IMR-90 (cell line): ENCODE measurements around the gene PDZRN3. TPM values are rescaled to one million over a fixed set of nuclear protein-coding genes. Genes with fewer than 3 reads are reported as not detected.

Experiments used
- ATAC-seq: fragments of 200-7000 bp; cut with Tn5 transposase; 2 replicates; pipeline ENCODE4 v1.9.1; 2020; ENCODE audit warnings: low read depth, mild to moderate bottlenecking, moderate library complexity
- BruUV-seq: library from RNA; stranded (reverse); fragments of 400-500 nt; replicated peaks from 2 replicates; lab custom pipeline; 2021; lab: Mats Ljungman, UMichigan
- CTCF ChIA-PET: fragments of 300-600 bp; formaldehyde crosslinking; extraction: SDS; loops from one replicate; lab custom pipeline; 2021; ENCODE audit warnings: antibody characterized with exemption; lab: Yijun Ruan, JAX
- POLR2A ChIA-PET: fragments of 300-600 bp; sonication (Branson Sonifier 250); formaldehyde crosslinking; loops from one replicate; lab custom pipeline; 2022; ENCODE audit warnings: antibody characterized with exemption; ENCODE audit not compliant: unreplicated experiment; lab: Charles Lee
- DNase-seq: peaks from one replicate; pipeline ENCODE4 v3.0.0; 2013
- H2AFZ ChIP-seq: replicated peaks from 2 replicates; pipeline ENCODE3; 2013; ENCODE audit warnings: low read length, mild to moderate bottlenecking; ENCODE audit not compliant: poor library complexity
- H2AK5ac ChIP-seq: 2 replicates; pipeline ENCODE4 v1.6.1; 2013; ENCODE audit warnings: low read depth, low read length, inconsistent platforms
- H2AK9ac ChIP-seq: replicated peaks from 2 replicates; pipeline ENCODE3; 2013; ENCODE audit warnings: mild to moderate bottlenecking, low read depth, low read length, moderate library complexity; ENCODE audit not compliant: poor library complexity
- H2BK120ac ChIP-seq: 2 replicates; pipeline ENCODE4 v1.6.1; 2013; ENCODE audit warnings: low read depth, low read length, inconsistent platforms
- H2BK15ac ChIP-seq: 3 replicates; pipeline ENCODE4 v1.6.1; 2013; ENCODE audit warnings: low read depth, low read length, inconsistent platforms
- H2BK20ac ChIP-seq: 2 replicates; pipeline ENCODE4 v1.6.1; 2013; ENCODE audit warnings: low read depth, mild to moderate bottlenecking, inconsistent platforms, low read length, moderate library complexity
- H2BK5ac ChIP-seq: 2 replicates; pipeline ENCODE4 v1.6.1; 2013; ENCODE audit warnings: mild to moderate bottlenecking, low read depth, low read length, inconsistent platforms; ENCODE audit not compliant: poor library complexity, severe bottlenecking
- H3K14ac ChIP-seq: replicated peaks from 2 replicates; pipeline ENCODE4 v1.6.1; 2013; ENCODE audit warnings: low read depth, low read length, inconsistent platforms
- H3K18ac ChIP-seq: 2 replicates; pipeline ENCODE4 v1.6.1; 2013; ENCODE audit warnings: low read depth, low read length, control low read depth
- H3K23ac ChIP-seq: 2 replicates; pipeline ENCODE4 v1.6.1; 2013; ENCODE audit warnings: low read depth, low read length, inconsistent platforms
- H3K27ac ChIP-seq: 2 replicates; pipeline ENCODE4 v1.5.1; 2013; ENCODE audit warnings: mild to moderate bottlenecking, control low read depth, low read length; ENCODE audit not compliant: insufficient read depth
- H3K27me3 ChIP-seq: 2 replicates; pipeline ENCODE4 v1.6.1; 2013; ENCODE audit warnings: low read length; ENCODE audit not compliant: control insufficient read depth, insufficient read depth
- H3K36me3 ChIP-seq: 2 replicates; pipeline ENCODE4 v1.6.1; 2013; ENCODE audit warnings: low read length, mixed read lengths; ENCODE audit not compliant: control insufficient read depth, insufficient read depth
- H3K4ac ChIP-seq: 2 replicates; pipeline ENCODE4 v1.6.1; 2013; ENCODE audit warnings: low read depth, low read length, inconsistent platforms
- H3K4me1 ChIP-seq: 2 replicates; pipeline ENCODE4 v1.6.1; 2013; ENCODE audit warnings: low read length, mixed read lengths; ENCODE audit not compliant: control insufficient read depth, insufficient read depth
- H3K4me2 ChIP-seq: 2 replicates; pipeline ENCODE4 v1.6.1; 2013; ENCODE audit warnings: low read depth, mild to moderate bottlenecking, control low read depth, low read length, moderate library complexity
- H3K4me3 ChIP-seq: 2 replicates; pipeline ENCODE4 v1.5.1; 2013; ENCODE audit warnings: low read depth, mild to moderate bottlenecking, control low read depth, low read length, moderate library complexity; ENCODE audit not compliant: insufficient read depth
- H3K56ac ChIP-seq: 2 replicates; pipeline ENCODE4 v1.6.1; 2013; ENCODE audit warnings: low read length, inconsistent platforms; ENCODE audit not compliant: insufficient read depth; ENCODE audit errors: extremely low read depth
- H3K79me1 ChIP-seq, 2 experiments: 2 replicates each; pipeline ENCODE4 v1.6.1; 2013; ENCODE audit warnings: low read length in 2 of 2, inconsistent platforms in 1 of 2, low read depth in 1 of 2
- H3K9ac ChIP-seq: 2 replicates; pipeline ENCODE4 v1.6.1; 2013; ENCODE audit warnings: low read depth, low read length, control low read depth
- H3K9me1 ChIP-seq: 2 replicates; pipeline ENCODE4 v1.6.1; 2013; ENCODE audit warnings: low read length, inconsistent platforms; ENCODE audit not compliant: insufficient read depth
- H3K9me3 ChIP-seq: 2 replicates; pipeline ENCODE4 v1.6.1; 2013; ENCODE audit warnings: low read length; ENCODE audit not compliant: control insufficient read depth, insufficient read depth
- H4K20me1 ChIP-seq: 2 replicates; pipeline ENCODE4 v1.6.1; 2013; ENCODE audit warnings: low read length, inconsistent platforms; ENCODE audit not compliant: insufficient read depth
- H4K5ac ChIP-seq: 2 replicates; pipeline ENCODE4 v1.6.1; 2013; ENCODE audit warnings: mild to moderate bottlenecking, low read depth, low read length, control low read depth
- H4K8ac ChIP-seq, 2 experiments: 2 replicates each; pipeline ENCODE4 v1.6.1; 2013; ENCODE audit warnings: low read depth in 2 of 2, low read length in 2 of 2, control low read depth in 1 of 2, inconsistent platforms in 1 of 2
- H4K91ac ChIP-seq: 2 replicates; pipeline ENCODE4 v1.6.1; 2013; ENCODE audit warnings: low read depth, low read length, inconsistent platforms; ENCODE audit not compliant: insufficient read depth
- BHLHE40 ChIP-seq: fragments of 150-350 bp; IDR thresholded peaks from 2 replicates; pipeline ENCODE4 v1.6.1; 2016; ENCODE audit warnings: mild to moderate bottlenecking, low read depth, low read length
- CEBPB ChIP-seq: IDR thresholded peaks from 2 replicates; pipeline ENCODE4 v1.6.1; 2012; ENCODE audit warnings: low read depth, low read length, improper control_type of control experiment
- CHD1 ChIP-seq: IDR thresholded peaks from 2 replicates; pipeline ENCODE4 v1.6.1; 2012; ENCODE audit warnings: low read depth, low read length, improper control_type of control experiment
- FOS ChIP-seq: fragments of 150-350 bp; IDR thresholded peaks from 2 replicates; pipeline ENCODE4 v1.6.1; 2016; ENCODE audit warnings: low read depth, low read length
- MAFK ChIP-seq: IDR thresholded peaks from 2 replicates; pipeline ENCODE4 v1.6.1; 2012; ENCODE audit warnings: low read depth, low read length, improper control_type of control experiment
- MAZ ChIP-seq: IDR thresholded peaks from 2 replicates; pipeline ENCODE4 v1.6.1; 2012; ENCODE audit warnings: low read depth, mild to moderate bottlenecking, low read length, improper control_type of control experiment, moderate library complexity, borderline replicate concordance
- MXI1 ChIP-seq: IDR thresholded peaks from 2 replicates; pipeline ENCODE4 v1.6.1; 2012; ENCODE audit warnings: low read depth, mild to moderate bottlenecking, low read length, moderate library complexity, borderline replicate concordance
- NFE2L2 ChIP-seq: fragments of 150-350 bp; IDR thresholded peaks from 2 replicates; pipeline ENCODE4 v1.6.1; 2016; ENCODE audit warnings: low read depth, mild to moderate bottlenecking, low read length
- POLR2A ChIP-seq: IDR thresholded peaks from 2 replicates; pipeline ENCODE4 v1.6.1; 2012; ENCODE audit warnings: mild to moderate bottlenecking, low read depth, low read length
- RAD21 ChIP-seq: IDR thresholded peaks from 2 replicates; pipeline ENCODE4 v1.6.1; 2012; ENCODE audit warnings: low read length, improper control_type of control experiment
- RCOR1 ChIP-seq: IDR thresholded peaks from 2 replicates; pipeline ENCODE4 v1.6.1; 2012; ENCODE audit warnings: mild to moderate bottlenecking, low read length, improper control_type of control experiment; ENCODE audit not compliant: insufficient replicate concordance
- RFX5 ChIP-seq: IDR thresholded peaks from 2 replicates; pipeline ENCODE4 v1.8.0; 2012; ENCODE audit warnings: low read depth, mild to moderate bottlenecking, low read length, moderate library complexity
- SMC3 ChIP-seq: fragments of 150-350 bp; IDR thresholded peaks from 2 replicates; pipeline ENCODE4 v1.6.1; 2016; ENCODE audit warnings: low read depth, mild to moderate bottlenecking, antibody characterized with exemption, low read length, moderate library complexity
- WGBS, 2 experiments: methylation state at CpG; one replicate each; pipeline versions ENCODE4 v1.1.5 to v1.1.7; 2013; ENCODE audit warnings: missing lambda C conversion rate in 2 of 2; ENCODE audit not compliant: insufficient read length in 1 of 2; ENCODE audit errors: extremely low coverage in 2 of 2; 5-methylcytosine and 5-hydroxymethylcytosine counted together
- dilution Hi-C: fragments of 300-500 bp; cut with HindIII; formaldehyde crosslinking; loops from one replicate; pipeline ENCODE4 v1.14.3; 2018; ENCODE audit warnings: low sequenced_read_pairs; ENCODE audit not compliant: unreplicated experiment
- in situ Hi-C: fragments of 300-500 bp; cut with MboI; formaldehyde crosslinking; loops from 3 replicates; pipeline ENCODE4 v1.14.3; 2019; ENCODE audit warnings: low sequenced_read_pairs, inconsistent platforms, mixed read lengths
- intact Hi-C: fragments of 100-400 bp; cut with micrococcal nuclease; formaldehyde crosslinking; loops from 2 replicates; pipeline ENCODE4 v1.10.0; 2022
- polyA plus RNA-seq, 3 experiments: library from polyadenylated mRNA; depleted of rRNA; stranded (reverse); fragments of >200 nt; gene quantifications; 2 replicates each; pipeline ENCODE4 v1.2.3, GENCODE V29; 2012; ENCODE audit warnings: low replicate concordance in 1 of 3
- total RNA-seq: library from RNA; depleted of rRNA; stranded (reverse); fragments of >200 nt; gene quantifications from 2 replicates; pipeline ENCODE4 v1.2.3, GENCODE V29; 2012
- TF ChIP-seq, protein P1 (sequence below): conservative IDR thresholded peaks from 2 replicates; pipeline ENCODE4 v1.5.1; 2012; ENCODE audit warnings: mild to moderate bottlenecking, low read depth, low read length, improper control_type of control experiment
- TF ChIP-seq, protein P2 (sequence below): fragments of 150-350 bp; IDR thresholded peaks from 2 replicates; pipeline ENCODE4 v1.6.1; 2017; ENCODE audit warnings: mild to moderate bottlenecking, antibody characterized with exemption, low read length, low read depth
- TF ChIP-seq, protein P3 (sequence below): fragments of 150-350 bp; IDR thresholded peaks from 2 replicates; pipeline ENCODE4 v1.6.1; 2016; ENCODE audit warnings: low read depth, mild to moderate bottlenecking, low read length, moderate library complexity, borderline replicate concordance

Gene PDZRN3
- total and polyA plus RNA-seq, 2 of the 4 experiments (the other 2 are of a cell fraction) = 9.4 to 17.0 TPM

DNA sequence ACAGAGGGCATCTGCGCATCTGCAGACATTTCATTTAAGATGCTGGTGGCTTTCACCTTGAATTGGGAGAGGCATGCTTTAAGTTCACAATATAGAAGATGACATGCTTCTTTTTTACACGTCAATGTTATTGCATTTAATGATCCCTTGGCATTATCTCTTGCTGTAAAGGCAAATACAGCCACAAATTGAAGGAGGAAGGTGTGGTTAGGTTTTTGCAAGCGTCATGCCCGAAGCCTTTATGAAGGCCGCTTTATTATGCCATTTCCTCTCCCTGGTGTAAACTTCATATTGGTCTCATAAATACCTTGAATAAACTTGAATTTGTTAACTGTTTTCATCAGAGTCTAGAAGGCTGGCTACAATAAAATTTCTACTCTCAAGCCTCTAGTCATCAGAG, 212.7 kb downstream of the PDZRN3 start:
- ChIA-PET CTCF (no interaction called here), POLR2A (no interaction called here)
- H3K9ac ChIP-seq = no peak overlapping the region
- intact Hi-C loops = no loop called here
- H2AK9ac ChIP-seq = no peak overlapping the region
- no CpG with 5 or more reads among the region's 5 CpGs for WGBS, 2 experiments
- no TSS peak for BruUV-seq
- no peak overlapping the region for H3K56ac ChIP-seq
- no peaks in the 10 kb centered on the region; the same call in 1 of the 2 replicates for H3K9me1 ChIP-seq
- H4K20me1 ChIP-seq = peaks cover 7% of the 10 kb centered on the region; the same call in 1 of the 2 replicates
- no peak overlapping the region for H3K27ac ChIP-seq
- no peak overlapping the region for H3K4me3 ChIP-seq
- TF ChIP-seq CEBPB = no peak
- no peak for TF ChIP-seq MAZ
- TF ChIP-seq MAFK = no peak
- TF ChIP-seq POLR2A = no peak
- TF ChIP-seq RCOR1 = no peak
- no peak for TF ChIP-seq NFE2L2
- no peak for TF ChIP-seq CHD1
- no peak for TF ChIP-seq MXI1
- no peak for TF ChIP-seq FOS
- TF ChIP-seq, protein P1, sequence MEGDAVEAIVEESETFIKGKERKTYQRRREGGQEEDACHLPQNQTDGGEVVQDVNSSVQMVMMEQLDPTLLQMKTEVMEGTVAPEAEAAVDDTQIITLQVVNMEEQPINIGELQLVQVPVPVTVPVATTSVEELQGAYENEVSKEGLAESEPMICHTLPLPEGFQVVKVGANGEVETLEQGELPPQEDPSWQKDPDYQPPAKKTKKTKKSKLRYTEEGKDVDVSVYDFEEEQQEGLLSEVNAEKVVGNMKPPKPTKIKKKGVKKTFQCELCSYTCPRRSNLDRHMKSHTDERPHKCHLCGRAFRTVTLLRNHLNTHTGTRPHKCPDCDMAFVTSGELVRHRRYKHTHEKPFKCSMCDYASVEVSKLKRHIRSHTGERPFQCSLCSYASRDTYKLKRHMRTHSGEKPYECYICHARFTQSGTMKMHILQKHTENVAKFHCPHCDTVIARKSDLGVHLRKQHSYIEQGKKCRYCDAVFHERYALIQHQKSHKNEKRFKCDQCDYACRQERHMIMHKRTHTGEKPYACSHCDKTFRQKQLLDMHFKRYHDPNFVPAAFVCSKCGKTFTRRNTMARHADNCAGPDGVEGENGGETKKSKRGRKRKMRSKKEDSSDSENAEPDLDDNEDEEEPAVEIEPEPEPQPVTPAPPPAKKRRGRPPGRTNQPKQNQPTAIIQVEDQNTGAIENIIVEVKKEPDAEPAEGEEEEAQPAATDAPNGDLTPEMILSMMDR = no peak
- no peak for TF ChIP-seq RFX5
- TF ChIP-seq, protein P2, sequence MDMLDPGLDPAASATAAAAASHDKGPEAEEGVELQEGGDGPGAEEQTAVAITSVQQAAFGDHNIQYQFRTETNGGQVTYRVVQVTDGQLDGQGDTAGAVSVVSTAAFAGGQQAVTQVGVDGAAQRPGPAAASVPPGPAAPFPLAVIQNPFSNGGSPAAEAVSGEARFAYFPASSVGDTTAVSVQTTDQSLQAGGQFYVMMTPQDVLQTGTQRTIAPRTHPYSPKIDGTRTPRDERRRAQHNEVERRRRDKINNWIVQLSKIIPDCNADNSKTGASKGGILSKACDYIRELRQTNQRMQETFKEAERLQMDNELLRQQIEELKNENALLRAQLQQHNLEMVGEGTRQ = no peak
- TF ChIP-seq RAD21 = no peak
- TF ChIP-seq BHLHE40 = no peak
- no peak for TF ChIP-seq SMC3
- TF ChIP-seq, protein P3, sequence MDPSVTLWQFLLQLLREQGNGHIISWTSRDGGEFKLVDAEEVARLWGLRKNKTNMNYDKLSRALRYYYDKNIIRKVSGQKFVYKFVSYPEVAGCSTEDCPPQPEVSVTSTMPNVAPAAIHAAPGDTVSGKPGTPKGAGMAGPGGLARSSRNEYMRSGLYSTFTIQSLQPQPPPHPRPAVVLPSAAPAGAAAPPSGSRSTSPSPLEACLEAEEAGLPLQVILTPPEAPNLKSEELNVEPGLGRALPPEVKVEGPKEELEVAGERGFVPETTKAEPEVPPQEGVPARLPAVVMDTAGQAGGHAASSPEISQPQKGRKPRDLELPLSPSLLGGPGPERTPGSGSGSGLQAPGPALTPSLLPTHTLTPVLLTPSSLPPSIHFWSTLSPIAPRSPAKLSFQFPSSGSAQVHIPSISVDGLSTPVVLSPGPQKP = no peak
- H2AK5ac ChIP-seq = no peak overlapping the region
- no peak overlapping the region for H3K23ac ChIP-seq
- H2BK120ac ChIP-seq = no peak overlapping the region
- H2BK5ac ChIP-seq = no peak overlapping the region
- no peak overlapping the region for H2BK15ac ChIP-seq
- no peak overlapping the region for H3K4ac ChIP-seq
- no peak overlapping the region for H2AFZ ChIP-seq
- no peak overlapping the region for H3K4me2 ChIP-seq
- no peak for DNase-seq
- in situ Hi-C loops = no loop called here
- no peak overlapping the region for H3K18ac ChIP-seq
- H3K79me1 ChIP-seq = peaks cover 3 to 6% of the 10 kb centered on the region in 2 experiments; a peak in 2 of 4 replicates
- H2BK20ac ChIP-seq = no peak overlapping the region
- H3K27me3 ChIP-seq = no peaks in the 10 kb centered on the region
- no peak overlapping the region for H4K8ac ChIP-seq
- H3K36me3 ChIP-seq = no peaks in the 10 kb centered on the region
- H3K14ac ChIP-seq = no peak overlapping the region
- no peak overlapping the region for H4K91ac ChIP-seq
- no peaks in the 10 kb centered on the region for H3K9me3 ChIP-seq
- dilution Hi-C loops = no loop called here
- H4K5ac ChIP-seq = no peak overlapping the region
- H3K4me1 ChIP-seq = peaks cover 7% of the 10 kb centered on the region; the same call in 1 of the 2 replicates
- ATAC-seq = no peak
